Lung (tissue), 12 donors: ENCODE data around the gene MCOLN1. TPM values are rescaled to one million over a fixed set of nuclear protein-coding genes. Genes with fewer than 3 reads are reported as not detected.

Experiments used
- ATAC-seq: fragments of 200-7000 bp; cut with Tn5 transposase; one replicate; pipeline ENCODE4 v1.9.1; 2020; ENCODE audit warnings: moderate number of reproducible peaks; ENCODE audit not compliant: insufficient read depth, low FRiP score
- DNase-seq, 3 donors: peaks; one replicate each; pipeline ENCODE4 v3.0.0-alpha.2; 2013 to 2017
- H3K27ac ChIP-seq, 2 donors: one replicate each; pipeline ENCODE4 v1.5.1; 2013; ENCODE audit warnings: mild to moderate bottlenecking in 2 of 2, moderate library complexity in 2 of 2, control low read depth in 1 of 2, inconsistent platforms in 1 of 2, low read depth in 1 of 2, low read length in 1 of 2
- H3K27me3 ChIP-seq, 3 donors: one replicate each; pipeline ENCODE4 v1.5.1; 2013; ENCODE audit warnings: low read length in 2 of 3; ENCODE audit not compliant: control insufficient read depth in 3 of 3, insufficient read depth in 3 of 3
- H3K36me3 ChIP-seq, 4 donors: one replicate each; pipeline ENCODE4 v1.5.1; 2013; ENCODE audit warnings: low read length in 4 of 4, mild to moderate bottlenecking in 1 of 4, moderate library complexity in 1 of 4; ENCODE audit not compliant: control insufficient read depth in 4 of 4, insufficient read depth in 4 of 4
- H3K4me1 ChIP-seq, 5 donors: one replicate each; pipeline ENCODE4 v1.5.1; 2013; ENCODE audit warnings: low read length in 5 of 5, mild to moderate bottlenecking in 2 of 5, moderate library complexity in 1 of 5; ENCODE audit not compliant: control insufficient read depth in 5 of 5, insufficient read depth in 5 of 5
- H3K4me3 ChIP-seq: one replicate; pipeline ENCODE4 v1.5.1; 2013; ENCODE audit warnings: mild to moderate bottlenecking, control low read depth, moderate library complexity
- H3K9ac ChIP-seq, 2 donors: one replicate each; pipeline ENCODE4 v1.5.1; 2013; ENCODE audit warnings: low read length in 2 of 2, control low read depth in 1 of 2; ENCODE audit not compliant: insufficient read depth in 1 of 2
- H3K9me3 ChIP-seq, 4 donors: one replicate each; pipeline ENCODE4 v1.5.1; 2013; ENCODE audit warnings: low read length in 3 of 4, mild to moderate bottlenecking in 1 of 4, moderate library complexity in 1 of 4; ENCODE audit not compliant: control insufficient read depth in 4 of 4, insufficient read depth in 3 of 4
- WGBS, 2 donors: extraction: QIAGEN DNeasy Blood & Tissue Kit; methylation state at CpG; one replicate each; pipeline ENCODE4 v1.1.7; 2013; 5-methylcytosine and 5-hydroxymethylcytosine counted together
- polyA plus RNA-seq, 2 donors: library from polyadenylated mRNA; stranded (reverse); fragments of 200-250 nt; gene quantifications; one replicate each; pipeline ENCODE4 v1.2.1, GENCODE V29; 2013
- total RNA-seq, 2 donors: library from RNA; depleted of rRNA in 1 of 2; stranded (reverse); fragments of >200 nt in 1 of 2; gene quantifications; one replicate each; pipeline ENCODE4 v1.2.1, GENCODE V29; 2014 to 2021
- TF ChIP-seq, protein P1 (sequence below): IDR thresholded peaks from 2 replicates; pipeline ENCODE4 v1.5.1; 2012; ENCODE audit warnings: mild to moderate bottlenecking; ENCODE audit errors: control extremely low read depth, extremely low read depth
- donor health status: control.
- donor health status: control.
- donor health status: Bipolar disorder and iron deficiency.
- donor health status: healthy.
- donor health status: DM: yes; HTN: yes; CAD: no.

Gene MCOLN1
- total and polyA plus RNA-seq, 4 donors, result 11.6 to 68.1 (median 59.9) TPM

GRCh38 chr19:7549429-7550148 lies 27.2 kb downstream of the MCOLN1 start:
- WGBS, 2 donors, result 91 to 92% methylated on average over 36 of the region's 36 CpGs
- no peak overlapping the region for H3K4me3 ChIP-seq
- TF ChIP-seq, protein P1, sequence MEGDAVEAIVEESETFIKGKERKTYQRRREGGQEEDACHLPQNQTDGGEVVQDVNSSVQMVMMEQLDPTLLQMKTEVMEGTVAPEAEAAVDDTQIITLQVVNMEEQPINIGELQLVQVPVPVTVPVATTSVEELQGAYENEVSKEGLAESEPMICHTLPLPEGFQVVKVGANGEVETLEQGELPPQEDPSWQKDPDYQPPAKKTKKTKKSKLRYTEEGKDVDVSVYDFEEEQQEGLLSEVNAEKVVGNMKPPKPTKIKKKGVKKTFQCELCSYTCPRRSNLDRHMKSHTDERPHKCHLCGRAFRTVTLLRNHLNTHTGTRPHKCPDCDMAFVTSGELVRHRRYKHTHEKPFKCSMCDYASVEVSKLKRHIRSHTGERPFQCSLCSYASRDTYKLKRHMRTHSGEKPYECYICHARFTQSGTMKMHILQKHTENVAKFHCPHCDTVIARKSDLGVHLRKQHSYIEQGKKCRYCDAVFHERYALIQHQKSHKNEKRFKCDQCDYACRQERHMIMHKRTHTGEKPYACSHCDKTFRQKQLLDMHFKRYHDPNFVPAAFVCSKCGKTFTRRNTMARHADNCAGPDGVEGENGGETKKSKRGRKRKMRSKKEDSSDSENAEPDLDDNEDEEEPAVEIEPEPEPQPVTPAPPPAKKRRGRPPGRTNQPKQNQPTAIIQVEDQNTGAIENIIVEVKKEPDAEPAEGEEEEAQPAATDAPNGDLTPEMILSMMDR, result no peak
- ATAC-seq (no peak), DNase-seq (no peak)
- H3K4me1 ChIP-seq, result peaks cover 0 to 2% (median 0%) of the 10 kb centered on the region in 5 donors
- H3K36me3 ChIP-seq, result peaks cover 2 to 35% (median 16%) of the 10 kb centered on the region in 4 donors
- H3K9ac ChIP-seq, result no peak overlapping the region
- no peak overlapping the region for H3K27ac ChIP-seq
- H3K27me3 ChIP-seq, result no peaks in the 10 kb centered on the region
- H3K9me3 ChIP-seq, result no peaks in the 10 kb centered on the region

GRCh38 chr19:7550169-7550770 lies 27.8 kb downstream of the MCOLN1 start:
- ATAC-seq (no peak), DNase-seq (no peak)
- H3K27ac ChIP-seq, result no peak overlapping the region
- 95% methylated on average over 41 of the region's 41 CpGs for WGBS, 2 donors
- peaks cover 2 to 38% (median 16%) of the 10 kb centered on the region in 4 donors for H3K36me3 ChIP-seq
- H3K4me1 ChIP-seq, result peaks cover 0 to 2% (median 0%) of the 10 kb centered on the region in 5 donors
- no peak overlapping the region for H3K4me3 ChIP-seq
- H3K9ac ChIP-seq, result no peak overlapping the region
- H3K27me3 ChIP-seq, result no peaks in the 10 kb centered on the region
- TF ChIP-seq, protein P1, result no peak
- no peaks in the 10 kb centered on the region for H3K9me3 ChIP-seq

- H3K4me3 ChIP-seq, result no peak overlapping the region
- TF ChIP-seq, protein P1, result no peak
Measured at GRCh38 chr19:7550987-7551761, 28.8 kb downstream of the MCOLN1 start.

More at GRCh38 chr19:7550987-7551761, 28.8 kb downstream of the MCOLN1 start:
- 44 to 49% methylated on average over 42 to 51 of the region's 51 CpGs for WGBS, 2 donors
- H3K9me3 ChIP-seq, result no peaks in the 10 kb centered on the region
- H3K27ac ChIP-seq, result no peak overlapping the region
- H3K36me3 ChIP-seq, result peaks cover 2 to 42% (median 15%) of the 10 kb centered on the region in 4 donors
- no peak overlapping the region for H3K9ac ChIP-seq
- DNase-seq, result peak; percentile 86 to 92 (median 89)
- no peaks in the 10 kb centered on the region for H3K27me3 ChIP-seq
- ATAC-seq, result peak; percentile 73
- peaks cover 0 to 2% (median 0%) of the 10 kb centered on the region in 5 donors for H3K4me1 ChIP-seq
